ENCODE results near the gene FAM43A. TPM values are rescaled to one million over a fixed set of nuclear protein-coding genes. Genes with fewer than 3 reads are reported as not detected.

Gene FAM43A
- total RNA-seq, 1 donor from 2014 or later, result 7.6 TPM

DNA sequence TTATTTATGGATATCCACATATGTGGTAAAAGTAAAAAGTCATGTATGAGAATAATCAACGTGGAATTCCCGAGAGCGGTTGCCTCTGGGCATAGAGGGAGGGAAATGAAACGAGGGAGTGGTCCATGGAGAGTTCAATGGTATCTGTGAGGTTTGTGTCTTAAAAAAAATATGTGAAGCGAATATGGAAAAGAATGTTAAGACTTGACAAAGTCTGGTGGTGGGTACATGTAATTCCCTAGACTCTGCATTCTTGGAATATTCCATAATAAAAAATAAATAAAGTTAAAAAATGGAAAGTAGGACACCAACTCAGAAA lies 28.4 kb downstream of the FAM43A start:
- Mint-ChIP-seq H3K36me3 (ENCODE audit: low read depth, unreplicated experiment) (no peaks in the 10 kb centered on the region), H3K27me3 (ENCODE audit: low read depth, unreplicated experiment) (peaks cover 17% of the 10 kb centered on the region), H3K27ac (ENCODE audit: unreplicated experiment) (no peak overlapping the region), H3K4me3 (ENCODE audit: unreplicated experiment) (no peak overlapping the region), H3K4me1 (ENCODE audit: low read depth, unreplicated experiment) (peaks cover 27% of the 10 kb centered on the region), H3K9me3 (ENCODE audit: unreplicated experiment) (no peaks in the 10 kb centered on the region)
- peaks cover 2% of the 10 kb centered on the region for H3K27me3 ChIP-seq (ENCODE audit: insufficient read depth, low read length)
- no peaks in the 10 kb centered on the region for H3K36me3 ChIP-seq (ENCODE audit: insufficient read depth, low read length)
- H3K4me2 ChIP-seq (ENCODE audit: low read length), result no peak overlapping the region
- FAIRE-seq (no peak), DNase-seq (ENCODE audit: low read depth) (no peak)
- no peak overlapping the region for H3K9ac ChIP-seq (ENCODE audit: low read length)
- no peak overlapping the region for H3K27ac ChIP-seq (ENCODE audit: low read depth, low read length)
- H3K4me3 ChIP-seq (ENCODE audit: insufficient read depth, low read depth, low read length), result no peak overlapping the region
- no peaks in the 10 kb centered on the region for H3K79me2 ChIP-seq (ENCODE audit: insufficient read depth, low read length)
- TF ChIP-seq, protein P1, sequence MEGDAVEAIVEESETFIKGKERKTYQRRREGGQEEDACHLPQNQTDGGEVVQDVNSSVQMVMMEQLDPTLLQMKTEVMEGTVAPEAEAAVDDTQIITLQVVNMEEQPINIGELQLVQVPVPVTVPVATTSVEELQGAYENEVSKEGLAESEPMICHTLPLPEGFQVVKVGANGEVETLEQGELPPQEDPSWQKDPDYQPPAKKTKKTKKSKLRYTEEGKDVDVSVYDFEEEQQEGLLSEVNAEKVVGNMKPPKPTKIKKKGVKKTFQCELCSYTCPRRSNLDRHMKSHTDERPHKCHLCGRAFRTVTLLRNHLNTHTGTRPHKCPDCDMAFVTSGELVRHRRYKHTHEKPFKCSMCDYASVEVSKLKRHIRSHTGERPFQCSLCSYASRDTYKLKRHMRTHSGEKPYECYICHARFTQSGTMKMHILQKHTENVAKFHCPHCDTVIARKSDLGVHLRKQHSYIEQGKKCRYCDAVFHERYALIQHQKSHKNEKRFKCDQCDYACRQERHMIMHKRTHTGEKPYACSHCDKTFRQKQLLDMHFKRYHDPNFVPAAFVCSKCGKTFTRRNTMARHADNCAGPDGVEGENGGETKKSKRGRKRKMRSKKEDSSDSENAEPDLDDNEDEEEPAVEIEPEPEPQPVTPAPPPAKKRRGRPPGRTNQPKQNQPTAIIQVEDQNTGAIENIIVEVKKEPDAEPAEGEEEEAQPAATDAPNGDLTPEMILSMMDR (IDR thresholded peaks at IDR 0.05; ENCODE audit: insufficient read depth, low read depth, low read length), result no peak
- TF ChIP-seq EZH2 (IDR thresholded peaks at IDR 0.05; ENCODE audit: insufficient read depth, low read length), result no peak
- H3K9me3 ChIP-seq (ENCODE audit: insufficient read depth, low read depth, low read length), result no peaks in the 10 kb centered on the region
- no peak overlapping the region for H2AFZ ChIP-seq (ENCODE audit: low read depth, low read length)
- no peaks in the 10 kb centered on the region for H4K20me1 ChIP-seq (ENCODE audit: insufficient read depth, low read length)
- H3K4me1 ChIP-seq (ENCODE audit: insufficient read depth, low read length), result peaks cover 7% of the 10 kb centered on the region

DNA sequence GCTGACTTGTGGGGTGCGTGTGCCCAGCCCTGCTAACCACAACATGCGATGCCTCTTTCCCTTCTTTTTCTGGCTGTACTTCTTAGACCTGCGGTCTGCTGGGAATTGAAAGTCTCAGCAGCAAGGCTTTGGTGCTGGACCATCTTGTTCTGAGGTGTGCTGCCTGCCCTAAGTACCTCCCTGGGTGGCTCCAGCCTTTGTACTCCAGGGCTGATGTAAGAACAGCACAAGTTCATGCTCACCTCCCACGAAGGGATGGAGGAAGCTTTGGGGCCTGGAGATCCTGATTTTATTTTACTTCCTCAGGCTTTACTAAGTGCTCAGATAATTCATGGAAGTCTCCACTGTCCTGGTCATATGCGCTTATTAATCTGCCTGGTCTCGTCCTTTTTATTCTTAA lies 28.9 kb downstream of the FAM43A start:
- H3K9me3 ChIP-seq (ENCODE audit: insufficient read depth, low read depth, low read length), result no peaks in the 10 kb centered on the region
- no peaks in the 10 kb centered on the region for H3K36me3 ChIP-seq (ENCODE audit: insufficient read depth, low read length)
- peaks cover 2% of the 10 kb centered on the region for H3K27me3 ChIP-seq (ENCODE audit: insufficient read depth, low read length)
- TF ChIP-seq, protein P1 (IDR thresholded peaks at IDR 0.05; ENCODE audit: insufficient read depth, low read depth, low read length), result no peak
- no peak for TF ChIP-seq EZH2 (IDR thresholded peaks at IDR 0.05; ENCODE audit: insufficient read depth, low read length)
- H4K20me1 ChIP-seq (ENCODE audit: insufficient read depth, low read length), result no peaks in the 10 kb centered on the region
- H3K4me1 ChIP-seq (ENCODE audit: insufficient read depth, low read length), result peaks cover 7% of the 10 kb centered on the region
- Mint-ChIP-seq H3K4me3 (ENCODE audit: unreplicated experiment) (no peak overlapping the region), H3K9me3 (ENCODE audit: unreplicated experiment) (no peaks in the 10 kb centered on the region), H3K27ac (ENCODE audit: unreplicated experiment) (peak overlapping the region; percentile 43), H3K4me1 (ENCODE audit: low read depth, unreplicated experiment) (peaks cover 27% of the 10 kb centered on the region), H3K27me3 (ENCODE audit: low read depth, unreplicated experiment) (peaks cover 17% of the 10 kb centered on the region), H3K36me3 (ENCODE audit: low read depth, unreplicated experiment) (no peaks in the 10 kb centered on the region)
- no peak for FAIRE-seq
- H2AFZ ChIP-seq (ENCODE audit: low read depth, low read length), result no peak overlapping the region
- no peak overlapping the region for H3K27ac ChIP-seq (ENCODE audit: low read depth, low read length)
- H3K4me2 ChIP-seq (ENCODE audit: low read length), result no peak overlapping the region
- H3K9ac ChIP-seq (ENCODE audit: low read length), result no peak overlapping the region
- DNase-seq (ENCODE audit: low read depth), result no peak
- H3K4me3 ChIP-seq (ENCODE audit: insufficient read depth, low read depth, low read length), result no peak overlapping the region
- no peaks in the 10 kb centered on the region for H3K79me2 ChIP-seq (ENCODE audit: insufficient read depth, low read length)

DNA sequence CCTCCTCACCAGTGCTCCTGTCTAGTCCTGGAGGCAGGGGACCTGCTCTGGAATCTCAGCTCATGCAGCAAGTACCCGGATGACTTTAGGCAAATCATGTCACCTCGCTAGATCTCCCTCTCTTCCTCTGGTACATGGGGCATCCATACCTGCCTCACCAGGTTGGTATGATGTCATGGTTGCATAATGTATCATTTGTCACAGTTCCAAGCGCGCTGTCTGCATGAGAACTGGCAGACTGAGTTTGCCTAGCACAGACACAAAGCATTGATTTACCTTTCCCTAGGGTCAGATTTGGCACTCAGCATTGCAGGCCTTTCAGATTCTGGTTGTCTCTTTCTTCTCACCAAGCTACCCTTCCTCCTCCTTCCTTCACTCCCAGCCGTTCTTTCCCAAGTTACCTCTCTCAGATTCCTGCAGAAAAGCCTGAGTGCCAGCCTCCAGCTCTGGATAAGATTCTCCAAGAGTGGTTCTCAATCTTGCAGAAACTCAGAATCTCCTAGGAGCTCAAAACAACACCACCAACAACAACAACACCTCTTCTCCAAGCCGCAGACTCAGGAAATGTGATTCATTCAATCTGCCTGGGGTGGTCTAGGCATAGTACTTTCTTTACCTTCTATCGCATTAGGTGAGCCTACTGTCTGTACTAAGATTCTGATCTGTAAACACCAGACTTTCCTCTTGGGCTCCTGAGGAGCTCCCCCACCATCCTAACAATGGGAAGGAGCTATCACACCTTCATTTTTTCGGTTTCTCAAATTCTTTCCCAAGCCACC lies 29.5 kb downstream of the FAM43A start:
- TF ChIP-seq, protein P1 (IDR thresholded peaks at IDR 0.05; ENCODE audit: insufficient read depth, low read depth, low read length), result no peak
- no peak for TF ChIP-seq EZH2 (IDR thresholded peaks at IDR 0.05; ENCODE audit: insufficient read depth, low read length)
- H3K4me2 ChIP-seq (ENCODE audit: low read length), result peak overlapping the region; percentile 23
- H3K9me3 ChIP-seq (ENCODE audit: insufficient read depth, low read depth, low read length), result no peaks in the 10 kb centered on the region
- H3K36me3 ChIP-seq (ENCODE audit: insufficient read depth, low read length), result no peaks in the 10 kb centered on the region
- no peaks in the 10 kb centered on the region for H4K20me1 ChIP-seq (ENCODE audit: insufficient read depth, low read length)
- Mint-ChIP-seq H3K36me3 (ENCODE audit: low read depth, unreplicated experiment) (no peaks in the 10 kb centered on the region), H3K9me3 (ENCODE audit: unreplicated experiment) (no peaks in the 10 kb centered on the region), H3K4me3 (ENCODE audit: unreplicated experiment) (peak overlapping the region; percentile 1), H3K4me1 (ENCODE audit: low read depth, unreplicated experiment) (peaks cover 27% of the 10 kb centered on the region), H3K27me3 (ENCODE audit: low read depth, unreplicated experiment) (peaks cover 17% of the 10 kb centered on the region), H3K27ac (ENCODE audit: unreplicated experiment) (peak overlapping the region; percentile 70)
- no peaks in the 10 kb centered on the region for H3K79me2 ChIP-seq (ENCODE audit: insufficient read depth, low read length)
- no peak overlapping the region for H3K9ac ChIP-seq (ENCODE audit: low read length)
- H2AFZ ChIP-seq (ENCODE audit: low read depth, low read length), result no peak overlapping the region
- H3K4me1 ChIP-seq (ENCODE audit: insufficient read depth, low read length), result peaks cover 7% of the 10 kb centered on the region
- DNase-seq (ENCODE audit: low read depth), result no peak
- H3K27me3 ChIP-seq (ENCODE audit: insufficient read depth, low read length), result peaks cover 2% of the 10 kb centered on the region
- no peak overlapping the region for H3K4me3 ChIP-seq (ENCODE audit: insufficient read depth, low read depth, low read length)
- FAIRE-seq, result no peak
- H3K27ac ChIP-seq (ENCODE audit: low read depth, low read length), result no peak overlapping the region

All from astrocyte (in vitro differentiated cells and primary cell).